HCT116 (cell line): ENCODE measurements around the gene PHOSPHO2. TPM values are rescaled to one million over a fixed set of nuclear protein-coding genes. Genes with fewer than 3 reads are reported as not detected.

Source experiments
- ATAC-seq: fragments of 200-7000 bp; cut with Tn5 transposase; 2 replicates; pipeline ENCODE4 v1.9.1; 2020; ENCODE audit warnings: mild to moderate bottlenecking, moderate library complexity
- BruUV-seq: library from RNA; stranded (reverse); fragments of 400-500 nt; replicated peaks from 2 replicates; lab custom pipeline; 2021; lab: Mats Ljungman, UMichigan
- CTCF ChIA-PET: fragments of 300-600 bp; sonication (Branson Sonifier 250); formaldehyde crosslinking; loops from one replicate; lab custom pipeline; 2021; ENCODE audit warnings: antibody characterized with exemption; lab: Charles Lee
- POLR2A ChIA-PET: fragments of 300-600, 350-600 bp; sonication (Branson Sonifier 250); formaldehyde crosslinking; loops from one replicate; lab custom pipeline; 2021; ENCODE audit warnings: antibody characterized with exemption; lab: Charles Lee
- RAD21 ChIA-PET, 2 experiments: fragments of 300-600 bp; sonication (Branson Sonifier 250); formaldehyde crosslinking; loops; one replicate each; lab custom pipeline; 2023; ENCODE audit warnings: low total read pairs in 2 of 2; ENCODE audit not compliant: uncharacterized antibody in 2 of 2, unreplicated experiment in 2 of 2, low non-redundant PET in 1 of 2; lab: Charles Lee
- DNase-seq: peaks from one replicate; pipeline ENCODE4 v3.0.0-alpha.2; 2010; ENCODE audit warnings: low read depth, low spot score
- H2AFZ ChIP-seq: fragments of 200-600 bp; shearing (Covaris generic), sonication (generic); 2 replicates; pipeline ENCODE4 v1.6.1; 2017; ENCODE audit warnings: low read depth, mixed run types, mixed read lengths, antibody characterized with exemption, low read length; ENCODE audit not compliant: poor library complexity, severe bottlenecking
- H3K27ac ChIP-seq: 2 replicates; pipeline ENCODE4 v1.5.1; 2012; ENCODE audit warnings: low read depth, low read length
- H3K27me3 ChIP-seq: fragments of 200-600 bp; sonication (generic); 2 replicates; pipeline ENCODE4 v1.6.1; 2016; ENCODE audit warnings: mixed run types, low read length, mixed read lengths; ENCODE audit not compliant: insufficient read depth
- H3K36me3 ChIP-seq, 2 experiments: fragments of 200-500 bp in 1 of 2; fragments of 200-600 bp in 1 of 2; sonication (Bioruptor generic) in 1 of 2; sonication (generic) in 1 of 2; 2 replicates each; pipeline versions ENCODE4 v1.5.1 to v1.6.1; 2014 to 2016; ENCODE audit warnings: low read length in 2 of 2, inconsistent platforms in 1 of 2, mixed read lengths in 1 of 2, mixed run types in 1 of 2; ENCODE audit not compliant: insufficient read depth in 2 of 2, control insufficient read depth in 1 of 2
- H3K4me1 ChIP-seq, 2 experiments: fragments of 200-600 bp in 1 of 2; sonication (generic) in 1 of 2; 2 replicates each; pipeline versions ENCODE4 v1.5.1 to v1.6.1; 2012 to 2017; ENCODE audit warnings: low read length in 2 of 2, inconsistent platforms in 1 of 2, mild to moderate bottlenecking in 1 of 2, mixed read lengths in 1 of 2, mixed run types in 1 of 2, moderate library complexity in 1 of 2; ENCODE audit not compliant: insufficient read depth in 2 of 2, control insufficient read depth in 1 of 2
- H3K4me2 ChIP-seq: fragments of 200-600 bp; sonication (generic); 2 replicates; pipeline ENCODE4 v1.6.1; 2017; ENCODE audit warnings: mixed run types, low read length, mixed read lengths
- H3K4me3 ChIP-seq, 2 experiments: fragments of 200-600 bp in 1 of 2; sonication (generic) in 1 of 2; replicated peaks in 1 of 2; 2 replicates each; pipeline ENCODE4 v1.5.1; 2011 to 2016; ENCODE audit warnings: low read length in 2 of 2, control low read depth in 1 of 2, low read depth in 1 of 2, mild to moderate bottlenecking in 1 of 2, mixed read lengths in 1 of 2, mixed run types in 1 of 2
- H3K79me2 ChIP-seq: fragments of 200-600 bp; sonication (generic); 2 replicates; pipeline ENCODE4 v1.6.1; 2017; ENCODE audit warnings: mild to moderate bottlenecking, mixed run types, low read length, moderate library complexity, mixed read lengths; ENCODE audit not compliant: insufficient read depth
- H3K9ac ChIP-seq: fragments of 200-600 bp; sonication (generic); 2 replicates; pipeline ENCODE4 v1.6.1; 2016; ENCODE audit warnings: low read length, mixed read lengths
- H3K9me2 ChIP-seq: fragments of 200-600 bp; sonication (generic), shearing (Covaris generic); 2 replicates; pipeline ENCODE4 v1.6.1; 2017; ENCODE audit warnings: mixed run types, mild to moderate bottlenecking, moderate library complexity; ENCODE audit not compliant: insufficient read depth
- H3K9me3 ChIP-seq, 2 experiments: fragments of 200-500 bp in 1 of 2; fragments of 200-600 bp in 1 of 2; sonication (Bioruptor generic) in 1 of 2; sonication (generic) in 1 of 2; 2 replicates each; pipeline ENCODE4 v1.6.1; 2014 to 2017; ENCODE audit warnings: low read length in 2 of 2, mixed read lengths in 2 of 2, inconsistent platforms in 1 of 2, low read depth in 1 of 2, mild to moderate bottlenecking in 1 of 2, mixed run types in 1 of 2, moderate library complexity in 1 of 2; ENCODE audit not compliant: control insufficient read depth in 1 of 2, insufficient read depth in 1 of 2
- H4K20me1 ChIP-seq: fragments of 200-600 bp; sonication (generic), shearing (Covaris generic); 2 replicates; pipeline ENCODE4 v1.6.1; 2017; ENCODE audit warnings: mixed run types, mild to moderate bottlenecking, moderate library complexity; ENCODE audit not compliant: insufficient read depth
- ATF3 ChIP-seq: IDR thresholded peaks from 2 replicates; pipeline ENCODE4 v1.6.1; 2012
- CBX3 ChIP-seq: IDR thresholded peaks from 2 replicates; pipeline ENCODE4 v1.6.1; 2012; ENCODE audit warnings: low read depth
- CTCF ChIP-seq, 3 experiments: fragments of 200-600 bp in 1 of 3; sonication (generic) in 1 of 3; IDR thresholded peaks in 2 of 3; conservative IDR thresholded peaks in 1 of 3; 2 replicates each; pipeline ENCODE4 v1.5.1; 2012 to 2017; ENCODE audit warnings: low read depth in 2 of 3, low read length in 2 of 3, antibody characterized with exemption in 1 of 3, borderline replicate concordance in 1 of 3, control low read depth in 1 of 3, mild to moderate bottlenecking in 1 of 3, mixed read lengths in 1 of 3, mixed run types in 1 of 3, moderate library complexity in 1 of 3; ENCODE audit not compliant: insufficient read depth in 1 of 3
- EGR1 ChIP-seq: IDR thresholded peaks from 2 replicates; pipeline ENCODE4 v1.6.1; 2012; ENCODE audit warnings: low read depth
- EZH2 ChIP-seq: fragments of 200-600 bp; sonication (generic); IDR thresholded peaks from 2 replicates; pipeline ENCODE4 v1.6.1; 2017; ENCODE audit warnings: antibody characterized with exemption, mixed run types
- EZH2phosphoT487 ChIP-seq: fragments of 200-600 bp; IDR thresholded peaks from 2 replicates; pipeline ENCODE4 v1.6.1; 2018; ENCODE audit warnings: antibody characterized with exemption, borderline replicate concordance
- FOSL1 ChIP-seq: IDR thresholded peaks from 2 replicates; pipeline ENCODE4 v1.6.1; 2012; ENCODE audit warnings: low read depth
- JUND ChIP-seq: IDR thresholded peaks from 2 replicates; pipeline ENCODE4 v1.6.1; 2012
- POLR2A ChIP-seq: IDR thresholded peaks from 2 replicates; pipeline ENCODE4 v1.7.0; 2011; ENCODE audit warnings: borderline replicate concordance; ENCODE audit not compliant: insufficient read depth, insufficient read length; ENCODE audit errors: extremely low read depth
- RAD21 ChIP-seq: IDR thresholded peaks from 2 replicates; pipeline ENCODE4 v1.6.1; 2012; ENCODE audit warnings: low read depth, mild to moderate bottlenecking
- SRF ChIP-seq: IDR thresholded peaks from 2 replicates; pipeline ENCODE4 v1.6.1; 2012; ENCODE audit warnings: low read depth
- YY1 ChIP-seq: IDR thresholded peaks from 2 replicates; pipeline ENCODE4 v1.6.1; 2011; ENCODE audit warnings: low read length, low read depth, moderate library complexity, mild to moderate bottlenecking; ENCODE audit not compliant: insufficient replicate concordance; ENCODE audit errors: extremely low read depth
- ZNF274 ChIP-seq: fragments of 200-500 bp; sonication (Bioruptor generic); IDR thresholded peaks from 2 replicates; pipeline ENCODE4 v1.6.1; 2014; ENCODE audit warnings: mild to moderate bottlenecking, low read depth, low read length, inconsistent platforms
- intact Hi-C: fragments of 100-400 bp; cut with micrococcal nuclease; formaldehyde crosslinking; loops from 2 replicates; pipeline ENCODE4 v1.10.0; 2022
- total RNA-seq: library from RNA; stranded (reverse); gene quantifications from one replicate; pipeline ENCODE4 v1.2.1, GENCODE V29; 2021; ENCODE audit not compliant: unreplicated experiment
- TF ChIP-seq, protein P1 (sequence below): IDR thresholded peaks from 2 replicates; pipeline ENCODE4 v1.6.1; 2011; ENCODE audit warnings: mild to moderate bottlenecking, low read length, moderate library complexity; ENCODE audit not compliant: insufficient replicate concordance; ENCODE audit errors: extremely low read depth

PHOSPHO2 gene
- total RNA-seq, 1 experiment from 2014 or later, result 2.8 TPM

- Histone ChIP-seq H3K4me2 (no peak overlapping the region), H3K79me2 (no peaks in the 10 kb centered on the region), H3K27me3 (no peaks in the 10 kb centered on the region), H3K36me3 (no peaks in the 10 kb centered on the region), H2AFZ (no peak overlapping the region), H3K9me3 (no peaks in the 10 kb centered on the region), H3K9ac (no peak overlapping the region), H3K9me2 (no peaks in the 10 kb centered on the region), H3K4me3 (no peak overlapping the region), H4K20me1 (no peaks in the 10 kb centered on the region), H3K27ac (no peak overlapping the region), H3K4me1 (no peaks in the 10 kb centered on the region)
- BruUV-seq, result no TSS peak
- CTCF ChIA-PET, result no interaction called here
- TF ChIP-seq RAD21 (peak; percentile 25; the same call in 1 of the 2 replicates), SRF (no peak), CTCF (IDR thresholded peaks at IDR 0.05 in 2 of 3, conservative IDR thresholded peaks at IDR 0.05 in 1 of 3; ENCODE audit: borderline replicate concordance in 1 of 3, insufficient read depth in 1 of 3, low read depth in 2 of 3, low read length in 2 of 3) (peak; percentile 6 to 37 (median 35); a peak in 3 of 6 replicates)
- no peak for ATAC-seq
- intact Hi-C loops, result no loop called here
- no peak for DNase-seq
- POLR2A ChIA-PET, result no interaction called here
- RAD21 ChIA-PET, result no interaction called here
These were observed 17.9 kb upstream of the PHOSPHO2 start for GRCh38 chr2:169676357-169676756.

DNA sequence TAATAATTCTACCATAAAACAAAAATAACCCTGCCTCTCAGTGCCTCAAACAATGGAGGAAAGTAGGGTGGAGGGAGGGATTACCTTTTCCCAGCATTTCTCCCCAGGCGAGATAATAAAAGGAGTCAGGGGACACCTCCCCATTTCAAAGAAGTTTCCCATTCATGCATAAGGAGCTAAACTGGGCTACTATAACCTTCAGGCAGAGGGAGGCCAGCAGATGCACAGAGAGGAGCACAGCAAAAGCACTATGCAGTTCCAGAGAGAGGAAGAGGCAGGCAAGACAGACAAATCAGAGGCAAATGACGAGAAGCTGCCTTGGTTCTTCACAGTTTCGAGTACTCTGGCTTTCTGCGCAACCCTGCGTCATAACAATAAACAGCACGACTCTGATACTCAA lies 17.4 kb upstream of the PHOSPHO2 start:
- Histone ChIP-seq H3K4me3 (no peak overlapping the region), H3K79me2 (no peaks in the 10 kb centered on the region), H3K4me1 (no peaks in the 10 kb centered on the region), H4K20me1 (no peaks in the 10 kb centered on the region), H3K9me3 (no peaks in the 10 kb centered on the region), H3K27me3 (no peaks in the 10 kb centered on the region), H3K27ac (no peak overlapping the region), H3K9me2 (no peaks in the 10 kb centered on the region), H3K36me3 (no peaks in the 10 kb centered on the region), H3K4me2 (no peak overlapping the region), H2AFZ (no peak overlapping the region), H3K9ac (no peak overlapping the region)
- CTCF ChIA-PET, result no interaction called here
- ATAC-seq, result no peak
- BruUV-seq, result no TSS peak
- POLR2A ChIA-PET, result no interaction called here
- RAD21 ChIA-PET, result no interaction called here
- DNase-seq, result no peak
- intact Hi-C loops, result no loop called here
- TF ChIP-seq YY1 (no peak), CBX3 (no peak), ZNF274 (no peak), CTCF (IDR thresholded peaks at IDR 0.05 in 2 of 3, conservative IDR thresholded peaks at IDR 0.05 in 1 of 3; ENCODE audit: borderline replicate concordance in 1 of 3, insufficient read depth in 1 of 3, low read depth in 2 of 3, low read length in 2 of 3) (no peak), POLR2A (no peak), EZH2 (no peak), JUND (no peak), SRF (no peak), EGR1 (no peak), RAD21 (no peak), FOSL1 (no peak), ATF3 (no peak), EZH2phosphoT487 (no peak)
- TF ChIP-seq, protein P1, sequence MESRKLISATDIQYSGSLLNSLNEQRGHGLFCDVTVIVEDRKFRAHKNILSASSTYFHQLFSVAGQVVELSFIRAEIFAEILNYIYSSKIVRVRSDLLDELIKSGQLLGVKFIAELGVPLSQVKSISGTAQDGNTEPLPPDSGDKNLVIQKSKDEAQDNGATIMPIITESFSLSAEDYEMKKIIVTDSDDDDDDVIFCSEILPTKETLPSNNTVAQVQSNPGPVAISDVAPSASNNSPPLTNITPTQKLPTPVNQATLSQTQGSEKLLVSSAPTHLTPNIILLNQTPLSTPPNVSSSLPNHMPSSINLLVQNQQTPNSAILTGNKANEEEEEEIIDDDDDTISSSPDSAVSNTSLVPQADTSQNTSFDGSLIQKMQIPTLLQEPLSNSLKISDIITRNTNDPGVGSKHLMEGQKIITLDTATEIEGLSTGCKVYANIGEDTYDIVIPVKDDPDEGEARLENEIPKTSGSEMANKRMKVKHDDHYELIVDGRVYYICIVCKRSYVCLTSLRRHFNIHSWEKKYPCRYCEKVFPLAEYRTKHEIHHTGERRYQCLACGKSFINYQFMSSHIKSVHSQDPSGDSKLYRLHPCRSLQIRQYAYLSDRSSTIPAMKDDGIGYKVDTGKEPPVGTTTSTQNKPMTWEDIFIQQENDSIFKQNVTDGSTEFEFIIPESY, result no peak
